Measurements from ENCODE around the gene SDCCAG8.

Gene SDCCAG8

GRCh38 chr1:243475966-243476365 is 220.1 kb downstream of the SDCCAG8 start:
- no peak for DNase-seq (ENCODE audit: extremely low read depth in 1 of 2, low read depth in 1 of 2)

GRCh38 chr1:243477731-243478290 is 222.0 kb downstream of the SDCCAG8 start:
- DNase-seq (ENCODE audit: extremely low read depth in 1 of 2, low read depth in 1 of 2): no peak

GRCh38 chr1:243481101-243481500 is 225.3 kb downstream of the SDCCAG8 start:
- DNase-seq (ENCODE audit: extremely low read depth in 1 of 2, low read depth in 1 of 2): no peak

DNA sequence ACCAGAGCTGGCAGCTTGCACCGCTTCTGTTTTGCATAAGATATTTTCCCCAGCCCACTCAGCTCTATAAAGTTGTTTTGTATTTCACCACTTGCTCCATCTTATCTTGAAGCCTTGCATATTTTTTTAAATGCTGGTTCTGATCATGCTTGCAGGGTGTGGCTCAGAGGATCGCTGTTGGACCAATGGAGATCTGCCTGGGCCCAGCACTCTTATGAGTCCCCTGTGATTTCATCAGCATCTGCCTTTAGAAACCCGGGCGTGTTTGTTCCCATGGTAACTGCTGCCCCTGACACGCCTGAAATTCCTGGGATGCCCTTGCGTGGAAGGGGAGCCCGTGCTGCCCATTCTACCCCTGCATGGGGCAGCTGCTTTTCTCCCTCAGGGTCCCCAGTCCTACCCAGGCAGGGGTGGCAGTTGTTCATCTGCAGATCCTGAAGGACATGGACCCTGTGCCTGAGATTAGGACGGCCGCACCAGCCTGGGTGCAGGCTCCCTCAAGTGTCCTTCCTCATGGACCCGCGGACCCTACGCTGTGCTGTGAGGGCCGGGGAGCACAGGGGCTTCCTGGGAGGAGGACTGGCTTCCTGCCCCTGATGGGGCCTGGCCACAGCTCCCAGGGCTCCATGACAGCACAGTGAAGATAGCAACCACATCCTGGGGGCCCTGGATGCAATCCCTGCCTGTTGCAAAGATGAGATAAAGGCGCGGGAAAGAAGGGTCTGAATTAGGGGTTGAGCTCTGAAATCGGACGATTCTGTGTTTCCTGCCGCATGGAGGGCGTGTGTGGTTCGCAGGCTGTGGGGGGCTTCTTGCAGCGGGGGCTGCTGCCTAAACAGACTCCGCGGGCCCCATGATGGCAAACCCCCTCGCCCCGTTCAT is 226.5 kb downstream of the SDCCAG8 start:
- no peak for DNase-seq (ENCODE audit: extremely low read depth in 1 of 2, low read depth in 1 of 2)

DNA sequence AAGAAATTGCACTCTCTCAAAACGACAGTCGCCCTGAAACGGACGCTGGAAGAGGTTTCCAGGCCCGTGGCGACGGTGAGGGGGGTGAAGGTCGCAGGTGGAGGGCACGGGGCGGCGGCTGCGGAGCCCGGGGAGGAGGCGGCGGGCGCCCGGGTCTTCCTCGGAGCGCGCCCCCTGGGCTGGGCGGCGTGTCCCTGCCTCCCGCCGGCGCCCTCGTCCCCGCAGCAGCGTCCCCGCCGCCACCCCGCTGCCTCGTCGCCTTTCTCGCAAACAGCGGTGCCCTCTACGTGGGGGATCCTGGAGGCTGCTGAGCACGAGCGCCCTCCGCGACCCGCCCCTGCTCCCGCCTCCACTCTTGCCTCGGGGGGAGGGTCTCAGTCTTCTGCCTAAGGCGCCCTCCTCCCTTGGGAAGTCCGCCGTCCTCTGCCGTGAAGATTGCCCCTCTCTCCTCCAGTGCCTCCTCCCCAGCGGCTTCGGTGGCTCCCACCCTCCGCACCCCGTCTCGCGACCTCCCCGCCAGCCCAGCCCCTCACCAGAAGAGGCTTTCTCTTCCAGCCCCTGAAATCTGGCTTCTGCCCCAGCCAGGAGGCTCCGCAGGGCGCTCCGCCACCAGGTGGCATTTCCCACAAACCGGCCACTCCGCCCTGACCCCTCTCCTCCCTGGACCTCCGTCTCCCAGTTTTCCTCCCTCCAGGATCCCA is 227.4 kb downstream of the SDCCAG8 start:
- no peak for DNase-seq (ENCODE audit: extremely low read depth in 1 of 2, low read depth in 1 of 2)

DNA sequence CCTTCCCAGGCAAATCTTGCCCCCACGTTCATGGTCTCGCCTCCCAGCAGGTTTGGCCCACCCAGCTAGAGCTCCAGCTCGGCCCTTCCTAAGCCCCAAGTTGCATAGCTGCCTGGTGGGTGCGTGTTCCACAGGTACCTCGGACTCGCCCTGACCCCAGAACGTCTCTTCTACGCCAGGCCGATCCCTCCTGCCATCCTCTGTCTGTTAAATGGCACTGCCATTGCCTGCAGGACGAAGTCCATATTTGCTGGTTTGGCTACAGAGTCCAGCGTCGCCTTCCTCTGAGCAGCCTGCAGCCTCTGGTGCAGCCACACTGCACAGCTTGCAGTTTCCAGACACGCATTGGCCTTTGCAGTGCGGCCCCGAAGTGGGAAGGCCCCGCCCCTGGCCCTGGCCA is 228.1 kb downstream of the SDCCAG8 start:
- no peak for DNase-seq (ENCODE audit: extremely low read depth in 1 of 2, low read depth in 1 of 2)

DNA sequence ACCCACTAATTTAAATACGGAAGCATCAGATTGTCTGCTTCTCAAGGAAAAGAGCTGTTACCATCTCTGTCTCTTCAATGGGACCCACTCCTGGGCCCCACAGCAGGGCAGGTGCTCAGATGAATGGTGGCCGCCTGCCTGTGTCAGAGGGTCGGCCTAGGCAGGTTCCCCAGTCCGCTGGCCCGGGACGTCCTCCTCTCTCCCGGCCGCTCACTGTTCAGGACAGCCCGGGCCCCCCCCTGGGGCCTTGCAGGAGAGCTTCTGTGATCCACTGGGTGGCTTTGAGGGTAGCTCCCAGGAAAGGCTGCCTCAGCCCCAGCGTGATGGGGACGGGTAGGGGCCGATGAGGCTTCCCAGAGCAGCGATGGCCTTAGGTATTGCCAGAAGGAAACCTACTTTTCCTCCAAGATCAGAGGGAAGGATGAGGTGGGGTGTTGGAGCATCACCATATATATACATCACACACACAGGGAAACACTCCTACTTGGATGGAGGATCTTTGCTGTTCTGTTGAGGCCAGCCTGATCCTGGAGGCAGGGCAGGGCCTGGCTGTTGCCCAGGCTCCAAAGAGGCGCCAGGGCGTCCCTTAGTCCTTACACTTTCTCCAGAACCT is 231.3 kb downstream of the SDCCAG8 start:
- no peak for DNase-seq (ENCODE audit: extremely low read depth in 1 of 2, low read depth in 1 of 2)

DNA sequence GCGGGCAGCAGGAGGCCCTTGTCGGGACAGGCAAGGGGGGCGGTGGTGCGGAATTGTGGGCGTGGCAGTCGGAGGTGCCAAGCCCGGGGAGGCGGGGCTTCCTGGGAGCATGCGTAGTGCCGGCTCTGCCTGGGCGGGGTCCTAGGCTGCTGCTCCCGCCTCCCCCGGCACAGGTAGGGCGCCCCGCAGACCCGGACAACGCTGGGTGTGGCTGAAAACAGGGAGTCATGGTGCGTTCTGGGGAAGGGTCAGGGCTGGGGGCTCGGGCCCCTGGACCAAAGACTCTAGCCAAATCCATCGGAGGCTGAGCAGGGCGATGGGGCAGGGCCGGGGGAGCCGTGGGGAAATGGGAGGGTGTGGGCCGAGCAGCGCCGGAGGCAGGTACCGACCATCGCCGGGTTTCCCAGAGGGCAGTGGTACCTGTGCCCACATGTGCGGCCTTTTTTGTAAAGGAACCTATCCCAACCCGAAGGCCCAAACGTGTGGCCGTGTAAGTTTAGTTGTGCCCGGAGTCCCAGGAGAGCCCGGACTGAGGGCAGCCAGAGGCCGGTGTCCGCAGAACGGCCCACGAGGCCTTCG is 231.9 kb downstream of the SDCCAG8 start:
- DNase-seq (ENCODE audit: extremely low read depth in 1 of 2, low read depth in 1 of 2): no peak

DNA sequence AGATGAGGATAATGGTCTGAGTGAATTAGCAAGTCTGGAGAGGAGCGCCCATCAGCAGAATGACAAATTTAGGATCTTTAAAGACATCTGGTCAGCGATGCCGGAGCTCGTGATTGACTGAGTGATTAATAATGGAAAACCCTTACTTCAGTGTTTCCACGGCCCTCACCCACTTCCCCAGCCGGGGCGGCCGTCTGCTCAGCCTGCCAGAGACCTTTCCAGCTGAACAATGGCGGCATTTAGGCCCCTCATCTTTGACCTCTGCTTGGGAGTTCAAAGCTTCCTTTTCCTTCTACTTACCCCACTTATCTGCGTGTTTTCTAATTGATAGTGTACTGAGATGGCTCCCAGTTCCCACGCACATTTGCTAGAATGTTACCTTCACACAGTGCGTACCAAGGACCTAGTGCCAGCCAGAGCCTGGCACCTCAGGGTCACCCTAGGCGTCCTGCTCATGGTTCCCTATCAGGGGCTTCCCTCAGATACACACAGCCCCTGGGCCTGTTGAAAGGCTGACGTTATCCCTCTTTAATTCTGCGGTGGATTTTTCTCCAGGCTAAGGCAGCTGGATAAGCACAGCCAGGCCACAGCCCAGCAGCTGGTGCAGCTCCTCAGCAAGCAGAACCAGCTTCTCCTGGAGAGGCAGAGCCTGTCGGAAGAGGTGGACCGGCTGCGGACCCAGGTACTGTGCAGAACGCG is 232.8 kb downstream of the SDCCAG8 start:
- DNase-seq (ENCODE audit: extremely low read depth in 1 of 2, low read depth in 1 of 2): no peak

DNA sequence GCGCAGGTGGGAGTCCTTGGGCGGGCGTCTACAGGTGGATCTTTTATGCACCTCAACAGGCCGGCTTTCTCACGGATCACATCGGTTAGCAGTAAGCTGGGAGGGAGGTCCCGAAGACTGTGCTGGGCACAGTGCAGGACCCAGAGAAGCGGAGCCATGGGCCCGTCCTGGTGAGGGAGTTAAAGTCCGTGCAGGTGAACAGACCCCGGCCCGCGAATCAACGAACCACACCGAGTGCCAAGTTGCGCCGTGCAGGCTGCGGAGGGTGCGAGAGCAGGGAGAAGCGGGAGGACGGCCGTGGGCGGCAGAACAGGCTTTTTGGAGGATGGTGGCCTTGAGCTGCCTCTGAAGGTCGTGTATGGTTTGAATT is 233.3 kb downstream of the SDCCAG8 start:
- no peak for DNase-seq (ENCODE audit: extremely low read depth in 1 of 2, low read depth in 1 of 2)

- no peak for DNase-seq (ENCODE audit: extremely low read depth in 1 of 2, low read depth in 1 of 2)
Measured at GRCh38 chr1:243489681-243490546, 234.1 kb downstream of the SDCCAG8 start.

GRCh38 chr1:243490748-243491686 is 235.2 kb downstream of the SDCCAG8 start:
- no peak for DNase-seq (ENCODE audit: extremely low read depth in 1 of 2, low read depth in 1 of 2)

GRCh38 chr1:243493156-243494129 is 237.6 kb downstream of the SDCCAG8 start:
- DNase-seq (ENCODE audit: extremely low read depth in 1 of 2, low read depth in 1 of 2): no peak

DNA sequence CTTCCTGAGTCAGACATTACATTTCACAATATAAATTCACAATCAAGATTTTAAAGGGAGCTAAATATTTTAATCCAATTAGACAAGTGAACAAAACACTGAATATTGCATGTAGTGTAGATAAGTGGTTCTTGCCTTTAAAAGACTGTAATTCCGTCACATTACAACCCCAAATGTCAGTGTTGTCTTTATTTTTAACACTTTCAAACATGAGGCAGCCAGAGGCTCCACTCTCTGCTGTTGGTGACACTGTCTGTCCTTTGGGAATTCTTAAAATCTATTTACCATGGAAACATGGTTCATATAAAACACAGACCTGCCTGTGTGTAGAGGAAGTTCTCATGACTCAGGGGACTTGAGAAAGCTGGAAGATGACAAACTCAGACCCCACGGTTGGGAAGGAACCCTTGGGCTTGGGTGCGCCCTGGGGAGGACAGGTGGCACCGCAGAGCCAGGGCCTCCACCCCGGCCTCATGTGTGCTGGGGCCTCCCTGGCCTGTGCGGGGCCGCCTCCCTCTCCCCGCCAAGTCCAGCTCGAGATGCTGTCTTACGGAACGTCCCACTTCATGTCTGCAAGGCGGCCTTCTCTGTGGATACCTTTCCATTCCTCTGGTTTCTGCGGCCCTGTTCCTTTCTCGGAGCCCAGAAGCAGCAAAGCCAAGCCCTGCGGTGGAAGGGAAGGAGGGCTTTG is 239.0 kb downstream of the SDCCAG8 start:
- no peak for DNase-seq (ENCODE audit: extremely low read depth in 1 of 2, low read depth in 1 of 2)

- DNase-seq (ENCODE audit: extremely low read depth in 1 of 2, low read depth in 1 of 2): no peak
Measured at GRCh38 chr1:243495442-243496186, 239.8 kb downstream of the SDCCAG8 start.

- no peak for DNase-seq (ENCODE audit: extremely low read depth in 1 of 2, low read depth in 1 of 2)
Measured at GRCh38 chr1:243496187-243496646, 240.4 kb downstream of the SDCCAG8 start.

Measured in activated CD8-positive, alpha-beta memory T cell treated with anti-CD3 and anti-CD28 coated beads for 1 hour (primary cell).